Right forelimb (tissue), 1 donor: ENCODE data around the gene NFATC3.

Experiments used
- DNase-seq: peaks from one replicate; pipeline ENCODE4 v3.0.0-alpha.2; 2018

Gene NFATC3

GRCh38 chr16:68073902-68074760 lies 11.0 kb upstream of the NFATC3 start:
- DNase-seq: no peak

DNA sequence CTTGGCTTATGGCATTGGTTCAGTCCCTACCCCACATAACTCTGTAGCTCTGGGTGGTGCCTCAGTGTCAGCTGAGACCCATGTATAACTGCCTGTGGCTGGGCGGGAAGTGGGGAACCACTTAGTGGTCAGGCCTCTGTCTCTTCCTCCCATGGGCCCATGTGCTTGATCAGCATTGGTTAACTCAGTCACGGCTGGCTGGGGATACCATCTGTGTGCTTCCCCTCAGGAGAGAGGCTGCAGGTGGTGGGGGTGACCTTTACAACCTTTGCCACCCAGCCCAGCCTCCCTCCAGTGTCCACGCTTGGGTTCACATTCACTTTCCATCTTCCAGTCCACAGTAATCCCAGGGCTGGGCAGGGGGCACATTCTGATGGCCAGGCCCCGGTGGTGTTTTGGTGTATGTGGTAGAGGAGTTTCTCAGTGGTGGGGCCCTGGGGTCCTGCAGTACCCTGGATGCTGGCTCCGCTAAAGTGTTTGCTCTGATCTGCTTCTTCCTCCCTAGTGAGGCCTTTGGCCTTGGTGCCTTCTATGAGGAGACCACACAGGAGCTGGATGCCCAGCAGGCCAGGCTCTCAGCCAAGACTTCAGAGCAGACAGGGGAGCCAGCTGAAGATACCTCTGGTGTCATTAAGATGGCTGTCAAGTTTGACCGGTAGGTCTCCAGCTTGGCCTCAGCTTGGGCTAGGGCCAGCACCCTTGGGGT lies 10.2 kb upstream of the NFATC3 start:
- no peak for DNase-seq

DNA sequence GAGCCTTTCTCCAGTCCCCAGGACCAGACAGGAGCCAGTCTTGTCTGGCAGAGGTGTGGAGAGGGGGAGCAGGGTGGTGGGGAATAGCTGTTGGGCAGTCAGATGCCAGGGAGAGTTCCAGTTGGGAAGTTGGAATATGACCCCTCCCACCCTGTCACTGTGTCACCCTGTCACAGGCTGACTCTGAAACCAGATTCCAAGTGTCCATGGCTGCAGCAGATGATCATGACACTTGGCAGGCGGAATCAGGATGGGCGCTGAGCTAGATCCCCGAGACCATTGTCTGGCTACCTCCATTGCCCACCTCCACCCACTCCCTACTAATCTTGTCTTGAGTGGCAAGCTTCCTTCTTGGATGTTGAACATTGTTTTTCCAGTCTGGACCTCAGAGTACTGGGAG lies 9.2 kb upstream of the NFATC3 start:
- DNase-seq: no peak

DNA sequence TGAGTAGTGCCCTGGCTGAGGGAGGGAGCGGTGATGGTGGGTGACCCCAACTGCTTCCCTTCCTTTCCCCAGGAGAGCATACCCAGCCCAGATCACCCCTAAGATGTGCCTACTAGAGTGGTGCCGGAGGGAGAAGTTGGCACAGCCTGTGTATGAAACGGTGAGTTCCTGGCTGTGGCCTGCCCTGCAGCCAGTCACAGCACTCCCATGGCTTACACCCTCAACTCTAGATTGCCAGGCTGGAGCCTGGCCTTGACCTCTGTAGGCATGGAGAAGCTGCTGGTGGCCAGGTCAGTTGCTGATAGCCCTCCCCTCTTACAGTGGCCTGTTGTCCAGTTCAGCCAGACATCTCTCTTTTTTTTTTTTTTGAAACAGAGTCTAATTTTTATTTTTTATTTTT lies 8.6 kb upstream of the NFATC3 start:
- DNase-seq: no peak

DNA sequence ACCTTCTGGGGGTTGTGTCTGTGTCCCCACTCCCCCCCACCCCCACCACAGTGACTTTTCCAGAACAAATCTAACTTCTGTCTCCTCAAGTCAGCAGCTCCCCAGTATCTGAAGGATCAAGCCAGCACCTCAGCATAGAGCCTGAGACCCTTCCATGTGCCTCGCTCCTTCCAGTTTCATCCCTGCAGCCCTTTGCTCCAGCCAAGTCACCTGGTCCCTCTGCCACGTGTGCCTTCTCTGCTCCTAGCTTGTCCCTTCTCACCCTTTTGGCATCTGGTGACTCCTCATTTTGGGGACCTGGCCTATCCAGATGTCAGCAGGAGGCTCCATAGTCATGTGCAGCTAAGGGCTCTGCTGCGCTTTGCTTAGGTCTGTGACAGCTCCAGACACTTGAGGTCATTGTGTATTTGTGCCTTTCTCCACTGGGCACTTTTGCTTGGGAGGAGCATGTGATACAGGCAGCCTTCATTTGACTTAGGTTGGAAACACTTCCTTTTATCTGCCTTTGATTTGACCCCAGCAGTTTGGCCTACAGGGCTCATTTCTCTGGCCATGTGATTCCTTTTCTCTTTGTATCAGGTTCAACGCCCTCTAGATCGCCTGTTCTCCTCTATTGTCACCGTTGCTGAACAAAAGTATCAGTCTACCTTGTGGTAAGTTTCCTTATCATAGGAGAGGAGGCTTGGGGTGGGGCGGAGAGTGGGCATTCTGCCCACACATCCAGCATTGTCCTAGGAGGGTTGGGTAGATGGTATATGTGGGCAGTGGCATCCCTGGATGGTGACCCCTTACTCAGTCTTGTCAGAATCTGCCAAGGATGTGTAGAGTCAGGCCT lies 7.1 kb upstream of the NFATC3 start:
- no peak for DNase-seq

DNA sequence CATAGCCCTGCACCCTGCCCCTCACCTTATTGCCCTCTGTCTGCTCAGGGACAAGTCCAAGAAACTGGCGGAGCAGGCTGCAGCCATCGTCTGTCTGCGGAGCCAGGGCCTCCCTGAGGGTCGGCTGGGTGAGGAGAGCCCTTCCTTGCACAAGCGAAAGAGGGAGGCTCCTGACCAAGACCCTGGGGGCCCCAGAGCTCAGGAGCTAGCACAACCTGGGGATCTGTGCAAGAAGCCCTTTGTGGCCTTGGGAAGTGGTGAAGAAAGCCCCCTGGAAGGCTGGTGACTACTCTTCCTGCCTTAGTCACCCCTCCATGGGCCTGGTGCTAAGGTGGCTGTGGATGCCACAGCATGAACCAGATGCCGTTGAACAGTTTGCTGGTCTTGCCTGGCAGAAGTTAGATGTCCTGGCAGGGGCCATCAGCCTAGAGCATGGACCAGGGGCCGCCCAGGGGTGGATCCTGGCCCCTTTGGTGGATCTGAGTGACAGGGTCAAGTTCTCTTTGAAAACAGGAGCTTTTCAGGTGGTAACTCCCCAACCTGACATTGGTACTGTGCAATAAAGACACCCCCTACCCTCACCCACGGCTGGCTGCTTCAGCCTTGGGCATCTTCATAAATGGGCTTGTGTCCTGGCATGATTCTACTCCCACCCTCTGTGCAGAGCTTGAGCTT lies 6.3 kb upstream of the NFATC3 start:
- DNase-seq: no peak

GRCh38 chr16:68079376-68079625 lies 5.9 kb upstream of the NFATC3 start:
- no peak for DNase-seq

- no peak for DNase-seq
These were observed 5.4 kb upstream of the NFATC3 start for GRCh38 chr16:68079626-68080344.

- no peak for DNase-seq
These were observed 3.1 kb upstream of the NFATC3 start for GRCh38 chr16:68081861-68082628.

GRCh38 chr16:68082629-68083238 lies 2.4 kb upstream of the NFATC3 start:
- DNase-seq: no peak

GRCh38 chr16:68083239-68083781 lies 1.9 kb upstream of the NFATC3 start:
- DNase-seq: no peak

DNA sequence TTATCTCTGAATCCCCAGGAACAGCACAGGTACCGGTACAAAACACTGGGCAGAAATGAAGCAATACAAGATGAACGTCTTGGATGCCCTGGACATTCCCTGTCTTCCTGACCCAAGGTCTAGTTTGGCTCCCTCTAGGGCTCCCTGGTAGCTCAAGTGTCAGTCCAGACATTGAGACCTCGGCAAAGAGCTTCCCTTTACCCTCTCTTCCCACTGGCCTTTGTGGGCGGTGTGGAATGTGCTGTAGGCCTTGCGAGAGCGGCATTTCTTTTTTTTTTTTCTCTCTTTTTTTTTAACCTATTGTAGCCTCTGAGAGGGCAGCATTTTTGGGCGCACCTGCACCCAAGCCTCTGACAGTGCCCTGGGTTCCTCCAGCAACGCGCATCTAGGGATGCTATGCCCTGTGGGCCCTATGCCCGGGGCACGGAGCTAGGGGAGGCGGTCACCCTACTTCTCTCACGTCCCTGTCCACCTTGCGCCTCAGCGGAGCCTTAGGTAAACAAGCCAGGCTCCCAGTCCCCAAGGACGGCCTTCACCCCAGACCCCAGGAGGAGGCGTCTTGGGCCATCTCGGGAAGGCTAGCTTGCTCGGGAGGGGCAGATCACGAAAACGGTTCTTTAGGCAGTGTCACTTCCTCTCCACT lies 1.2 kb upstream of the NFATC3 start:
- no peak for DNase-seq

GRCh38 chr16:68084504-68085258 lies 489 bp upstream of the NFATC3 start:
- peak; percentile 91 for DNase-seq

DNA sequence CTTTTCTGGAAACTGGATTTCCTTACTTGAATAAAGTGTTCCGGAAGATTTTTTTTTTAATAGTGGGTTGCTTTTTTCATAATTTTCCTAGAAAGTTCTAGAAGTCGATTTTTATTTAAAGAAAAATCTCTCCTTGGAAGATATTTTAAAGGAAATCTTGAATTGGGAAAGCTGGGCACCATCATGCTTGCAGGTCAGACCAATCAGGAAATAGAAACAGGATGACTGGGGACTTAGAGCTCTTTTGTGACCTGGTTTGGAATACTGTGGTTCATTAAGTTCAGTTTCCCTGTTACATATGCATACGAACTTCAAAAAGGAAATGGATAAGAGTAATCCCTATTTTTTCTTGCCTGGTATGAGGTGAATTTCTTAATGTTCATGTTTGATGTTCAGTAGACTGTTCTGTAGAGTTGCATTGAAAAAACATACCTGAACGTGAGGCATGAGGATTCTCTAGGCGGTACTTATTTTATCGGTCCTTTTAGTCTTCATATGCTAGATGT lies 1.2 kb downstream of the NFATC3 start:
- no peak for DNase-seq

DNA sequence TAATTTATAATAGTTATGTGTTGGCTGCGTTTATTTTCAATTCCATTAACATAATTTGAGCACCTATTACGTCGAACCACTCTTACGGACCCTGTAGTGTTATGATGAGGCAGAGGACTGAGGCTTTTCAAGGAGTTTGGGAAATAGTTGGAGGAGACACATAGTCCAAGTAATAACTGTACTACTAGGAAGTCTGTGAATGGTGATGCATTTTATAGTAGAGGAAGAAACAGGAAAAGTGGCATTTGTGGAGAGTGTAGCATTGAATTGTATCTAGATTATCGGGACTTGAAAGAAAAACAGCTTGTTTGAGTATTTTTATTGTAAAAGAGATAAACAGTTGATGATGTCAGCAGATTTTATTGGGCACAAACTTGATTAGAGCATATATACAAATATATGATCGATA lies 1.7 kb downstream of the NFATC3 start:
- DNase-seq: no peak

DNA sequence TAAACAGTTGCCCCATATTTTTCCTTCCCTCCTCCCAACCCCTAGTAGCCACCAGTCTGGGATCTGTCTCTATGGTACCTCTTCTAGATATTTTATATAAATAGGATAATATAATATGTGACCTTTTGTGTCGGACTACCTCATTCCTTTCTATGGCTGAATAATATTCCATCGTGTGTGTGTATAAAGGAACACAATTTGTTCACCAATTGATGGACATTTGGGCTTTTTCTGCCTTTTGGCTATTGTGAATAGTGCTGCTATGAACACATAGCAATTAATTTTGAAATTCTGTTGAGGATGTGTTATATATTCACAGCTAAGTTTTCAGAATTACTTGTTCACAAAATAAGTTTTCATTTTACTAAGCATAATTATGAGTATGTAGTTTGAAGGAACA lies 2.5 kb downstream of the NFATC3 start:
- no peak for DNase-seq

GRCh38 chr16:68088130-68088972 lies 3.2 kb downstream of the NFATC3 start:
- no peak for DNase-seq

GRCh38 chr16:68089067-68089466 lies 3.9 kb downstream of the NFATC3 start:
- no peak for DNase-seq
